HG03558 (cell line): Measurements from ENCODE around the gene FKRP.

Experiments
- ATAC-seq: cut with Tn5 transposase; IDR thresholded peaks from one replicate; pipeline ENCODE4 v1.9.1; 2021; ENCODE audit warnings: moderate number of reproducible peaks; ENCODE audit not compliant: unreplicated experiment; ENCODE audit errors: extremely low read depth

Gene FKRP

DNA sequence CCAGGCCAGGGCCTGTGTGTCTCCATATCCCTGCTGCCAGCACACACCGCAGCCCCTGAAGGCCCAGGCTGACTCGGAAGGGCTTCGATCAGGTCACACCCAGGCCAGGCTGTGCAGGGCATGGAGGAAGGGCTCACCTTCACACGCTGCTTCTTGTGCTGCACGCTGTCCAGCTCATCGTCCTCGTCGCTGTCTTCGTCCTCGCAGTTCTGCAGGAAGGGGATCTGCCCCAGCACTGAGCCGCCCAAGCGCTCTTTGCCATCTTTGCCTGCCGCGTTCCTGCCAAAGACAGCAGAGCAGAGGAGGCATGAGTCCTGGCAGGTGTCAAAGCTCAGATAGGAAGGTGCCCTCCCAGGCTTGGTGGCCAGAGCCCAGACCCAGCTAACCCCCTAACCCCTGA lies 15.3 kb upstream of the FKRP start:
- no peak for ATAC-seq

DNA sequence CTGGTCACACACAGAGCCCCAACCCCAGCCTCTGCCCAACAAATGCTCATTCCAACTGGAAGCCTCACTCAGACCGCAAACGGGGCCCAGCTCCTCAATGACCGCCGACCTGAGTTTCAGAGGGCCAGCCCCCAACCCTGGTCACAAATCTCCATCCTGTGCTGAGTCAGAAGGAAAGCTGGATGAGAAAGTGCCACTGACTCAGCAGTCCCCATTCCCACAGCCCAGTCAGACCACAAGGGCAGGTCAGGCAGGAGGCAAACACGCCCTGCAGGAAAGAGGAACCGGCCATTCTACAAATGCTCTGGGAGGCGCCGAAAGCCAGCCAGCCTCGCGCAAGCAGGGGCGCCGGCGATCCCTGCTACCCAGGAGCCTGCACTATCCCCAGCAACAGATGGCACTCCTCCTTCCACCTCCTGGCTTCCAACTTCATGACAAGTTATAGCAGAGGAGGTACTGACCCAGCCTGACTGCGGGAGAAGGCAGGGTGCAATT lies 14.8 kb upstream of the FKRP start:
- ATAC-seq, result no peak

DNA sequence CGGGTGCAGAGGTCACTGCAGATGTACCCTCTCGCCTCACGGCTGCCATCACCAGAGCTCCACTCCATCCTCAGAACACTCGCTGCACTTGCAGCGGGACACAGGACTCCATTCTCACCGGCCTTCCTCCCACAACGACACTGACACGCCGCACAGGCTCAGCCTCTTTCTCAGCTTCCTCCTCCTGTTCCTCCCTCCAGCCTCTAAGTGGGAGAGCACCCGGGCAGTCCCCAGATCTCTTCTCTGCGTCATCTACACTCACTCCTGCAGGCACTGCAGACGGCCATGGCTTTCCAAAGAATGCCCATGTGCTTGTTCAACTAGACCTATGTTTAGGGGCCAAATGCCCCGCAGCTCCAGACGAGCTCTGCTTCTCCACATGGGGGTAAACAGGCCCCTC lies 14.3 kb upstream of the FKRP start:
- ATAC-seq, result no peak

DNA sequence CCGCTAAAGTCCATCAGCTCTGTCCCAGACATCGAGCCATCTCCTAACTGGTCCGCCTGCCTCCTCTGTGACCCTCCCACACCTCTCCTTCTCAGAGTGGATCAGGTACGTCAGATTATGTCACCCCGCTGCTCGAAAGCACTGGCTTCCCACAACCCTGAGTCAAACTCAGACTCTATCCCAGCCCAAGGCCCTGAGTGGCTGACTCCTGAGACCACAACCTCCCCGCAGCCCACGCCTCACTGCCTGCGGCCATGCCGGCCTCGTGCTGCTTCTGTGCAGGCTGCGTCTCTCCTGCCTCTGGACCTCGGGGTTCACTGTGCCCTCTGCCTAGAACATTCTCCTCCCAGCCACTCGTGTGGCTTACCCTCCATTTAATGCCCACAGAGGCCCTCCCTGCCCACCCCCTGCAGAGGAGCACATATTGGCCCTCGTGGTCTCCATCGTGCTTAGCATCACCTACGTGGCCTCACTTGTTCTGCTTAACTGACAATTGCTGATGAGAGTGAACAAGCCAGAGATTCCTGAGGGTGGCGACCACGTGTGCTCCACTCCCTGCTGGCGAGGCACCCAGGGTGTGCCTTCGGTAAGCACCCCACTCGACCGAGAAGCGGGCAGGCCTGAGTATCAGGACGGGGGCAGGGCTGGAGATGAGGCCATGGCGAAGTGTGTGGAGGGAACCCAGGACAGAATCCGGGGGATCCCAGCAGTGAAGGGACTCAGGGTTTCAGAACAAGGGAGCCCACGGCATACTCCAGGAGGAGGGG lies 13.5 kb upstream of the FKRP start:
- ATAC-seq, result no peak

- no peak for ATAC-seq
These were observed 12.7 kb upstream of the FKRP start for GRCh38 chr19:46732966-46733689.

DNA sequence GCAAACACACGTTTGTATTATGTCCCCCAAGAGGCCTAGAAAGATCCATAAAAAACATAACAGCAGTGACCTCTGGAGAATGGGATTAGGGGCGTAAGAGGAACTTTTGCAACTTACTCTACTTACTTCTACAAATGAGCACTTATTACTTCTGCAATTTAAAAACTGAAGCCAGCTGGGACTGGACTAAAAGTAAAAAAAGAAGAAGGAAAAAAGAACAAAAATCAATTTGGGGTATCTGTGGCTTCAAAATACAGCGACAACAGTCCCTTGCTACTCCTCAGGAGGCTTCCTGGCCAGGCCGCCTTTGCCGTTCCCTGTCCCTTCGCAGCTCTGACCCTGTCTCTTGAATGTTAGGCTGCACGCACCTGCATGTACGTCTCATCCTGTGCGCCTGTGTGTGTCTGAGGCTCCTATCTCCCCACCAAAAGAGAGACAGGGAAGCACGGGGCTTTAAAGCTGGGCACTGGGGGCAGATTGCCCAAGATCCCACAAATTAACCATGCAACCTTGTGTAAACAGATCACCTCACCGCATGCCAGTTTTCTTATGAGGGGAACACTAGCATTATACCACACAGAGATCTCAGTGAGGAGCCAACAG lies 12.1 kb upstream of the FKRP start:
- ATAC-seq, result no peak

DNA sequence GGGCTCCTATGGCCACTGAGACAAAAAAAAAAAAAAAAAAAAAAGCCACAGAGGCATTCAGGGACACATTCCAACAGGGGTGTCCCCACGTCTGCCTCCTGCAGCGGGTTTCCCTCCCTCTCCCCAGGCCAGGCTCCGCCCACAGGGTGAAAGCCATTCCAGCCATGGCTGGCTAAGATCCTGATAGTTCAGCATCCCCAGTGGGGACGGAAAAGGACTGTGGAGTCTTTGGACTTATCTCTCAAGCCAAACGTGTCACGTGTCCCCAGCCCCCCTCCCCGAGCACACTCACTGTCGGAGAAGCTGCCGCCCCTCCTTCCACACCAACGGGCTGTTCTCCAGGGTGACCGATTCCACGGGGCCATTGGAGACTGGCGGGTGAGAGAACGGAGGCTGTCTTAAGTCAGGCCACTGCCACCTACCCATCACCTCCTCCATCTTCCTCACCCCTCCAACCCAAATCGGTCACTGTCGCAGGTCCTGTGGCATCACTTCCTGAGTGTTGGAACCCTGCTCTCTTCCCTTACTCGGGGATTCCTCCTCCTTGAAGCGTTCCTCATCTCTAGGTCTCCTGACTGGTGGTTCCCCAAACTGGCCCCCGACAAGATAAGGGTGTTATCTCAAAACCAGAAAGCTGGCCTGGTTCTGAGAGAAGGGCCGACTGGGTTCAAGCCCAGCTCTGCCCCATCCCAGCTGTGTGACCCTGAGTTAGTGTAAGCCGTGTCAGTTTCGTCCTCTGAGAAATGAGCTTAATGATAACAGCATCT lies 9.1 kb upstream of the FKRP start:
- no peak for ATAC-seq

- no peak for ATAC-seq
These were observed 8.6 kb upstream of the FKRP start for GRCh38 chr19:46737298-46737654.

GRCh38 chr19:46737761-46738171 lies 8.1 kb upstream of the FKRP start:
- ATAC-seq, result no peak

GRCh38 chr19:46739290-46739771 lies 6.5 kb upstream of the FKRP start:
- ATAC-seq, result no peak

- ATAC-seq, result no peak
These were observed 4.4 kb upstream of the FKRP start for GRCh38 chr19:46741447-46741846.

DNA sequence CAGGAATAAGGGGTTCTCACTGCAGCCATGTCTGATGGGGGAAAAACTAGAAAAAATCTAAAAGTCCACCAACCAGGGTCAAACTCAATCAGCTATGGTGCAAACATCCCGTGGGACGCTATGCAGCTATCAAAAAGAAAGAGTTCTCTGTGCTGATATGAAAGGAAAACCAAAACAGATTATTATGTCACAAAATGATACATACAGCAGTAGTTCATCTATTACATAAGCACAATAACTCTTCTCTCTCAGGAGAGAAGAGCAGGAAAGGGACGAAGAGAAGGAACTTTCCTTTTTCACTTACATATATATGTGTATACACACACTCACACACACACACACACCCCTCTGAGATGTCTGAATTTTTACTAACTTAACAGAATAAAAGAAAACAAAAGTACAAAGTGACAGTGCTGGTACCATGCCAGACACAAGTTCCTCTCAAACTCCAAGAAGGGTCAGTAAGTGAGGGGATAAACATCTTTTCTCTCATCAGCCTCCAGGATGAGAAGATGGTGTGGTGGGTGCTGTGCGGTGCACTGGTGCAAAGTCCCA lies 2.9 kb upstream of the FKRP start:
- ATAC-seq, result no peak

- ATAC-seq, result no peak
These were observed 1.7 kb upstream of the FKRP start for GRCh38 chr19:46744005-46744691.

DNA sequence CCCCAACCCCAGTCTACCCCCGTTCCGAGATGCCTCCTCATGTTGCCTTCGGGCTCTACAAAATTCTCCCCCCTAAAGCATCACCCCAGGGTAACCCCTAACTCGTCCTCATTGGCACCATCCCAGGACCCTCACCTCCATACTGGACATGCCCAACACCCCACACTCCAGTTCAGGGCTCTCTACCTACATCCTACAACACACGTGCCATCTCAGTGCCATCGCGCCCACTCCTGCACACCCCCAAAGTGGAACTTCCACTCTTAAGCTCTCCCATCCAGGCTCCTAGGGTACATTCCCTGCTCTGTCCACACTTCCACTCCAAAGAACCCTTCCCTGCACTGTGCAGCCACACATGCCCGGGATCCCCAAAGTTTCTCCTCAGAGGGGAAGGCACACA lies 827 bp upstream of the FKRP start:
- no peak for ATAC-seq

- no peak for ATAC-seq
These were observed 612 bp downstream of the FKRP start, which contains the start of gene STRN4 for GRCh38 chr19:46746281-46747057. TSS of gene STRN4 (minus strand) at chr19:46746450. CDS start at chr19:46746430, 20 bp downstream.

GRCh38 chr19:46748325-46749109 lies 2.7 kb downstream of the FKRP start:
- no peak for ATAC-seq

DNA sequence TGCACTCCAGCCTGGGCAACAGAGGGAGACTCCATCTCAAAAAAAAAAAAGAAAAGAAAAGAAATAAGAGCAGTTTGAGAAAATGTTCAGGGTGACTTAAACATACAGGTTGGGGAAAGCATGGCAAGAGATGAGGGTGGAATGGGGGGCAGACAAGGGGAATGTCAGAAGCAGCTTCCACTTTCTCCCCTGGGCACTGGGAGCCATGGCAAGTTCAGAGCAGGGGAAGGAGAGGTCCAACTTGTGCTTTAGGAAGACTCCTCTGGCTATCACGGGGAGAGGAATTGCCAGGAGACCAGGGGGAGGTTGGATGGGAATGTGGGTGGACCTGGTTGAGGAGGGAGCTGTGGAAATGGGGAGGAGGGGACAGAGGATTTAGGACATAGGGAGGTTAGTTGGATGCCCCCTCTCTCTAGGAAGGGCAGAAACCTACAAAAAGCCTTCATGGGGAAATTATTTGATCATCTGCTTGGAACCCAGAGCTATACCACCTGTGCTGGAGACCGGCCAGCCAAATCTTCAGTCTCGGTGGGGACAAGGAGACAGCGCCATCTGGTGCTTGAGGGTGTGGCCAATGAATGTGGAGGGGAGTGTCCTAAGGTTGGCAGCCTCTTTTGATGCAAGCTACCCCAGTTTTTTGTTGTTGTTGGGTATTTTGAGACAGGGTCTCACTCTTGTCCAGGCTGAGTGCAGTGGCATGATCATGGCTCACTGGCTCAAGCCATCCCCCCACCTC lies 7.7 kb downstream of the FKRP start:
- no peak for ATAC-seq
